Skeletal muscle tissue (tissue), 4 donors: ENCODE results near the gene IGF1. TPM values are rescaled to one million over a fixed set of nuclear protein-coding genes. Genes with fewer than 3 reads are reported as not detected.

ENCODE experiments used
- H3K27ac ChIP-seq: one replicate; pipeline ENCODE4 v1.7.0; 2013; ENCODE audit warnings: mild to moderate bottlenecking, low read depth, low read length, inconsistent platforms
- H3K27me3 ChIP-seq, 3 donors: one replicate each; pipeline ENCODE4 v1.7.0; 2013; ENCODE audit warnings: low read length in 3 of 3; ENCODE audit not compliant: control insufficient read depth in 3 of 3, insufficient read depth in 3 of 3
- H3K36me3 ChIP-seq, 3 donors: one replicate each; pipeline ENCODE4 v1.7.0; 2013; ENCODE audit warnings: low read length in 3 of 3; ENCODE audit not compliant: control insufficient read depth in 3 of 3, insufficient read depth in 3 of 3
- H3K4me1 ChIP-seq, 3 donors: one replicate each; pipeline ENCODE4 v1.7.0; 2013; ENCODE audit warnings: low read length in 3 of 3, mild to moderate bottlenecking in 3 of 3; ENCODE audit not compliant: control insufficient read depth in 3 of 3, insufficient read depth in 3 of 3
- H3K4me3 ChIP-seq, 3 donors: one replicate each; pipeline ENCODE4 v1.7.0; 2013; ENCODE audit warnings: low read length in 3 of 3
- H3K9ac ChIP-seq, 3 donors: one replicate each; pipeline ENCODE4 v1.7.0; 2013; ENCODE audit warnings: low read length in 3 of 3, mild to moderate bottlenecking in 3 of 3, moderate library complexity in 2 of 3, low read depth in 1 of 3
- H3K9me3 ChIP-seq, 3 donors: one replicate each; pipeline ENCODE4 v1.7.0; 2013; ENCODE audit warnings: low read length in 3 of 3; ENCODE audit not compliant: control insufficient read depth in 3 of 3
- total RNA-seq: library from RNA; depleted of rRNA; stranded (reverse); fragments of >200 nt; gene quantifications from one replicate; pipeline ENCODE4 v1.2.3, GENCODE V29; 2014
- donor health status: Osteomylitis.

Gene IGF1
- total RNA-seq, 1 donor from 2014 or later: 12.5 TPM

- no peaks in the 10 kb centered on the region for H3K36me3 ChIP-seq
- peak overlapping the region; percentile 45 for H3K27ac ChIP-seq
- no peaks in the 10 kb centered on the region for H3K27me3 ChIP-seq
- no peak overlapping the region for H3K9ac ChIP-seq
- peaks cover 26 to 32% (median 26%) of the 10 kb centered on the region in 3 donors for H3K4me1 ChIP-seq
- H3K9me3 ChIP-seq: no peaks in the 10 kb centered on the region
- H3K4me3 ChIP-seq: peak overlapping the region in 1 of 3 donors; percentile 8
Observed at GRCh38 chr12:102349079-102349478, 131.3 kb downstream of the IGF1 start.

- Histone ChIP-seq H3K4me1 (peaks cover 26 to 39% (median 29%) of the 10 kb centered on the region in 3 donors), H3K9ac (no peak overlapping the region), H3K9me3 (no peaks in the 10 kb centered on the region), H3K27ac (no peak overlapping the region), H3K27me3 (no peaks in the 10 kb centered on the region), H3K4me3 (no peak overlapping the region), H3K36me3 (no peaks in the 10 kb centered on the region)
Observed at GRCh38 chr12:102347811-102348210, 132.6 kb downstream of the IGF1 start.
